C4-2B (cell line): Measurements from ENCODE around the gene STKLD1.

Experiments
- H3K27ac ChIP-seq: fragments of 450-650 bp; 2 replicates; pipeline ENCODE4 v1.5.1; 2017
- ZFX ChIP-seq: fragments of 450-650 bp; IDR thresholded peaks from 2 replicates; pipeline ENCODE4 v1.6.1; 2017
- TF ChIP-seq, protein P1 (sequence below): fragments of 450-650 bp; conservative IDR thresholded peaks from 2 replicates; pipeline ENCODE4 v1.5.1; 2017; ENCODE audit warnings: mild to moderate bottlenecking

STKLD1 gene

DNA sequence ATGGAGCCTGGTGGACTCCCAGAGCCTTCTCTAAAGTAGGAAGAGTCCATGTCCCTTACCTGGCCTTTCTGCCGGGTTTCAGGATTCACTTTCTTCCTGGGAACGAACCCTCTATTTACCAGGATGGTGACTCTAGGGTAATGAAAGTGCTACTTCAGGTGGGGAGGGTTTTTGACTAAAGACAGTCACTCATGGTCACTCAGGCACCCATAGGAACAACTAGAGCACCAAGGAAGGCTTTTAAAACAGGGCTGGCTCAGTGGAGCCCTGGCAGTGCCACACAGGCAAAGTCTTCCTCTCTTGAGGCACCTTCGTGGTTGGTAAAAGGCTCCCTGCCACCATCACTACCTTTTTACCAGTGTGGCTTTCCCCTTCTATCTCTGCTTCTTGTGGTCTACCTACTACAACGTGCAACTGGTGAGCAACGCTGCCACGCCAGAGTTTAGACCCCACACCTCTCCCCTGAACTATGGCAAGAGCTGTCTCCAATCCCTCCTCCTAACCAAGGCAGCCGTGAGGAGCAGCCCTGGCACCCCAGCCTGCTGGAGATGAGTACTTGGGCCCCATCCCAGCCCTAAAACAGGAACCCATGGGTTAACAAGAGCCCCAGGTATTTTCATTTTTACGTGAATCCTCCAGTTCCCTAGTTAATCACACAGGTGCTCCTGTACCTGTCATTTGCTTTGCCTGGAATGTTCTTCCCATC lies 23.4 kb upstream of the STKLD1 start:
- TF ChIP-seq ZFX: no peak
- TF ChIP-seq, protein P1, sequence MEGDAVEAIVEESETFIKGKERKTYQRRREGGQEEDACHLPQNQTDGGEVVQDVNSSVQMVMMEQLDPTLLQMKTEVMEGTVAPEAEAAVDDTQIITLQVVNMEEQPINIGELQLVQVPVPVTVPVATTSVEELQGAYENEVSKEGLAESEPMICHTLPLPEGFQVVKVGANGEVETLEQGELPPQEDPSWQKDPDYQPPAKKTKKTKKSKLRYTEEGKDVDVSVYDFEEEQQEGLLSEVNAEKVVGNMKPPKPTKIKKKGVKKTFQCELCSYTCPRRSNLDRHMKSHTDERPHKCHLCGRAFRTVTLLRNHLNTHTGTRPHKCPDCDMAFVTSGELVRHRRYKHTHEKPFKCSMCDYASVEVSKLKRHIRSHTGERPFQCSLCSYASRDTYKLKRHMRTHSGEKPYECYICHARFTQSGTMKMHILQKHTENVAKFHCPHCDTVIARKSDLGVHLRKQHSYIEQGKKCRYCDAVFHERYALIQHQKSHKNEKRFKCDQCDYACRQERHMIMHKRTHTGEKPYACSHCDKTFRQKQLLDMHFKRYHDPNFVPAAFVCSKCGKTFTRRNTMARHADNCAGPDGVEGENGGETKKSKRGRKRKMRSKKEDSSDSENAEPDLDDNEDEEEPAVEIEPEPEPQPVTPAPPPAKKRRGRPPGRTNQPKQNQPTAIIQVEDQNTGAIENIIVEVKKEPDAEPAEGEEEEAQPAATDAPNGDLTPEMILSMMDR: no peak
- no peak overlapping the region for H3K27ac ChIP-seq

DNA sequence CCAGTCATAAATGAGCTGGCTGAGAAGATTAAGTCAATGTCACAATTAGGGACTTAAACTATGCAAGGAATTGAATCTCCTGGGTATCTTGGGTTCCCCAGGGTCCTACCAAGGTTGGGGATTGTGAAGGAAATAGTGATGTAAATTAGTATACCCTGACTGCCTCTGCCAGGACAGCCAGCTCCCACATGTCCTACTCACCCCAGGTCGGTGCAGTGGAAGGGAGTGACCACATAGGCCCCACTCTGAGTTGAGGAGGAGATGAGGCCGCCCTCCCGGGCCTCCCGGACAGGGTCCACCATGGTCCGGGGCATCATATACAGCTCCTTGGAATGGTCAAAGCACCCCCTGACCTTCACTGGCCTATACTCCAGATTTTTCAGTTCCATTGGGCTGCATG lies 22.6 kb upstream of the STKLD1 start:
- no peak overlapping the region for H3K27ac ChIP-seq
- TF ChIP-seq, protein P1: no peak
- TF ChIP-seq ZFX: no peak

DNA sequence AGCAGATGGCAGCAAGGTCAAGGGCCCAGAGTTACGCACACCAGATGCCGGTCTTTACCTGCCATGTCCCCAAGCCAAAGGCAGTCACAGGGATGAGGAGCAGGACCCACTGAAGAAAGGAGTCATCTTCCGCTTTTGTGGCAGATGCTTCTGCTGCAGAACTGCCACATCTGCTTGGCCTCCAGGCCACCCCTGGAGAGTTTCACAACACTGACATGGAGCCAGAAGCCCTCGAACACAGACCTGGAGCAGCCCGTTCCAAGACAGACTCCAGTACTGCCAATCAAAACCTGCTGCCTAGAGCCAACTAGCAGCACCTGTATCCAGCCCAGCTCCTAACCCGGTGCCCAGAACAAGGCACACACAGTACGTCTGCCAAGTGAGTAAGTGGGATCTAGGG lies 21.4 kb upstream of the STKLD1 start:
- H3K27ac ChIP-seq: no peak overlapping the region; the same call in 1 of the 2 replicates
- TF ChIP-seq ZFX: no peak
- TF ChIP-seq, protein P1: no peak

DNA sequence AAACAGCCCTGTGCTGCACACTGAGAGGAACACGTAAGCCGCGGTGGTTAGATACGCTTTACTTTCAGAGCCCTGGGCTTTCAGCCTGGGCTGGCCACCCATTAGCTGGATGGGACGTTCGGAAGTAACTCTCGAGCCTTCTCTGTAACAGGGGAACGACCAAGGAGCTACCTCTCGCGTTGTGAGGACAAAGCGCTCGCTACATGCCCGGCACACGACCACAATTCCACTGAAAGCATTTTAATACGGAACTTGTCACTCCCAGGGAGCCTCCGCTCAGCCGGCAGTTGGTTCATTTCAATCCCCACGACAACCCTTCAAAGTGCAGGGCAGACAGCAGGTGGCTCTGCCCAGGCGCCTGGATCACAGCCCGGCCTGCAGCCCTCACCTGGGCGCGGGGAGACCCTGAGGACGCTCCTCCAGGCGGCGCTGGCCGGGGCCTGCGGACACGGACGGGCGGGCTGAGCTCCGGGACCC lies 20.2 kb upstream of the STKLD1 start:
- TF ChIP-seq, protein P1: no peak
- TF ChIP-seq ZFX: peak; percentile 50; the same call in 1 of the 2 replicates
- peak overlapping the region; percentile 81 for H3K27ac ChIP-seq

DNA sequence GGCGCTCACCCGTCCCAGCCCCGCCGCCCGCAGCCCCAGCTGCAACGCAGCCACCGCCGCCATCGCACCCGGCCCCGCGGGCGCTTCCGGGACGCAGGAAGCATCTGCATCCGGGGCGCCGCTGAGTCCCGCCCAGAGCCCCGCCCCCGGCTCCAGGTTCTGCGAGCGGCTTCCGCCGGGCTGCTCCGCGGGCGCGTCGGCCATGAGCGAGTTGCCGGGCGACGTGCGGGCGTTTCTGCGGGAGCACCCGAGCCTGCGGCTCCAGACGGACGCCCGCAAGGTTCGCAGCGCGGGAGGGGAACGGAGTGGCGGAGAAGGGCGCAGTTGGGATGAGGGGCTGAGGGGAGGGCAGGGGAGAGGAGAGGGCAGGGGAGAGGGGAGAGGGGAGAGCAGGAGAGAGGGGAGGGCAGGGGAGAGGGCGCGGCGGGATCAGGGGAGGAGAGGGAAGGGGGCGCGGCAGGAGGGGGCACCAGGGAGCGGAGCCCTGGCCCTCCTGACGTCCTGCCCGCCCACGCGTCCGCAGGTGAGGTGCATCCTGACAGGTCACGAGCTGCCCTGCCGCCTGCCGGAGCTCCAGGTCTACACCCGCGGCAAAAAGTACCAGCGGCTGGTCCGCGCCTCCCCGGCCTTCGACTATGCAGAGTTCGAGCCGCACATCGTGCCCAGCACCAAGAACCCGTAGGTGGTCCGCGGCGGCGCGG lies 19.6 kb upstream of the STKLD1 start, which contains the start of the genes SURF1 and SURF2:
TSS of gene SURF1 (minus strand) at position 97 of the 701 bp plus-strand sequence. CDS start at position 63, 34 bp downstream.
TSS of gene SURF2 (plus strand) at position 160 of the 701 bp plus-strand sequence. CDS start at position 203, 43 bp downstream.
- peak within 1 kb of the TSS; percentile 81 for H3K27ac ChIP-seq

DNA sequence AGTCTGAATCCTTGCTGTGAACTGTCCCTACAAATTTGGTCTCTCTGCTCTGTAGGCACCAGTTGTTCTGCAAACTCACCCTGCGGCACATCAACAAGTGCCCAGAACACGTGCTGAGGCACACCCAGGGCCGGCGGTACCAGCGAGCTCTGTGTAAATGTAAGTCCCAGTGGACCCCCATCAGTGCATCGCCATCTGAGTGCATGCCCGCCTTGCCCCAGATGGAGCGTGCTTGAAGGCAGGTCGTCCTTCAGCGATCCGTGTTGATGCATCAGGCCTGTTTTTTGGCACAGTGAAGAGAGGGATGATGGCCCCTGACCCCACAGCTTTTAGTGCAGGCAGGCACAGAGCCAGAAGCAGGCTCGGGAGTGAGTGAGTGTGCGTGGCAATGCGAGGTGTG lies 18.5 kb upstream of the STKLD1 start:
- peak overlapping the region; percentile 81 for H3K27ac ChIP-seq
- no peak for TF ChIP-seq ZFX
- TF ChIP-seq, protein P1: no peak

More for the DNA sequence above, 19.6 kb upstream of the STKLD1 start, which contains the start of the genes SURF1 and SURF2:
- TF ChIP-seq ZFX: no peak; the same call in 1 of the 2 replicates
- TF ChIP-seq, protein P1: no peak; the same call in 1 of the 2 replicates
